ELR (cell line): Measurements from ENCODE around the gene TSKS.

Source experiments
- DNase-seq: peaks from one replicate; pipeline ENCODE4 v3.0.0-alpha.2; 2015; ENCODE audit warnings: low read depth

TSKS gene, protein sequence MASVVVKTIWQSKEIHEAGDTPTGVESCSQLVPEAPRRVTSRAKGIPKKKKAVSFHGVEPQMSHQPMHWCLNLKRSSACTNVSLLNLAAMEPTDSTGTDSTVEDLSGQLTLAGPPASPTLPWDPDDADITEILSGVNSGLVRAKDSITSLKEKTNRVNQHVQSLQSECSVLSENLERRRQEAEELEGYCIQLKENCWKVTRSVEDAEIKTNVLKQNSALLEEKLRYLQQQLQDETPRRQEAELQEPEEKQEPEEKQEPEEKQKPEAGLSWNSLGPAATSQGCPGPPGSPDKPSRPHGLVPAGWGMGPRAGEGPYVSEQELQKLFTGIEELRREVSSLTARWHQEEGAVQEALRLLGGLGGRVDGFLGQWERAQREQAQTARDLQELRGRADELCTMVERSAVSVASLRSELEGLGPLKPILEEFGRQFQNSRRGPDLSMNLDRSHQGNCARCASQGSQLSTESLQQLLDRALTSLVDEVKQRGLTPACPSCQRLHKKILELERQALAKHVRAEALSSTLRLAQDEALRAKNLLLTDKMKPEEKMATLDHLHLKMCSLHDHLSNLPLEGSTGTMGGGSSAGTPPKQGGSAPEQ

DNA sequence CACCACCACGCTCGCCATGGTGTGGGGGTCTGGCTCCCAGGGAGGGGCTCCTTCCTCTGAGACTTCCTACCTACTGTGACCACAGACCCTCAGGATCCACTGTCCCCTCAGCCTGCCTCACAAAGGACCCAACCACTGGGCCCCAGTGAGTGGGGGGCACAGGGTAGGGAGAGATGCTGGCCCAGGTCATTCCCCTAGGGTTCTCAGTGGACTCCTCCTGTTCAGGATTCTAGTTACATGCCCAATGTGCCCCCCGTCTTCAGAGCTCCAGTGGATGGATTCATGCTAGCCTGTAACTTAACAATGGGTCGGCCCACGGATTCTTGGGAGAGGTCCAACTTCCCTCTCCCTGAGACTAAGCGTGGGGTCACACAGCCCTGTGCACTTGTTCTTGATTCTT, at the start of gene TSKS:
Gene TSKS, minus strand, starts transcription at position 77 of the 400 bp plus-strand sequence. Its CDS starts 59 bp downstream, at position 18.
- no peak for DNase-seq

DNA sequence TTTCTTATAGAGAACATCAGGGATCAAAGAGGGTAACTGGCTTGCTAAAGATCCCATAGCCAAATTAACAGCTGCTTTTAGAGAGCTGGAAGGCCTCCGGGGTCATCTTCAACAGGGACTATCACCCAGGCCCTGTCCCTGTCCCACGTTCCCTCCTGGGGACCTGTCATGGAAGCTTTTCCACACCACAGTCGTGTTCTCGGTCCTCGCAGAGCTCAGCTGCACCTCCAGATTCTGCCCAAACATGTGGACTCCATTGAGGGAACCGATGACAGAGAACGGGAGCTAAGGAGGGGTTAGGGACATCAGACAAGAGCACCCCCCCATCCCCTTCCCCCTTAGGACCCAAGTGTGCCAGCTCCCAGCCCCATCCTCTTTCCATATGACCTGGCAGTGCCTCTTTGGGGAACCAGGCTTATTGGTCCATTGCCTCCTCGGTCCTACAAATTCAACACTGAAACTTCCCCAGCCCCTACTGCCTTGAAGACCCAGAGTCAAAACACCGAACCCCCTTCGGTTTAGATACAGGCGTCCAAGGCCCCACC, 49.4 kb upstream of the TSKS start:
- no peak for DNase-seq

DNA sequence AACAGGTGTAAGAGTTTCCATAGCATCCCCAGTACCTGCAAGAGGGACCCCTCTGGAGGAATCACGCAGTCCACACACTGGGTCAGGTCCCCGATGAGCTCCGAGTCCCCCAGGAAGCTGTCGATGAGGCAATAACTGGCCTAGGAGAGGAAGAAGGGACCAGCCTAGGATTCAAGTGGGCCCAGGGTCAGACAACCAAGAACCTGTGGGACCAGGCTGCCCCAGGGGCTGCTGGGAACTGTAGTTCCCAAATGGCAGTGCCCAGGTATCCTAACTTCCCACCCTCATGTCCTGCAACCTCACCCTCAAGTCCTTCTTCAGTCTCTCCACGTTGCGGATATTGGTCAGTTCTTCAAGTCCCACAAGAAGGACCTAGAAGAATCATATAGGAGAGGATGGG, 48.2 kb upstream of the TSKS start:
- DNase-seq = no peak

DNA sequence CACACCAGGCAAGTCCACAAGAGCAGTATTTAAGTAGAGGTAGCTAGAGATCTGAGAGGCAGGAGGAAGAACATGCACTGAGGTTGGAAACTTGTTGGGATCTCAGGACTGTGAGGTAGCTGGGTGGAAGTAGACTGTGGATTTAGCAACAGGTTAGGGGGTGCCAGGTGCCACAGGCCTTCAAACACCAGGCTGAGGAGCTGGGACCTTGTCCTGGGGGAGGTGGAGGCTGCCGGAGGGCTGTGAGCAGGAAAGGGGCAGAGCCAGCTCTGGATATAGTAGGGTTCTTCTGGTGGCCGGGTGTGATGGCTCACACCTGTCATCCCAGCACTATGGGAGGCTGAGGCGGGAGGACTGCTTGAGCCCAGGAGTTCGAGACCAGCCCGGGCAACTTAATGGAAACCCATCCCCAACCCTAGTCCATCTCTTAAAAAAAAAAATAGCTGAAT, 46.9 kb upstream of the TSKS start:
- DNase-seq = no peak

DNA sequence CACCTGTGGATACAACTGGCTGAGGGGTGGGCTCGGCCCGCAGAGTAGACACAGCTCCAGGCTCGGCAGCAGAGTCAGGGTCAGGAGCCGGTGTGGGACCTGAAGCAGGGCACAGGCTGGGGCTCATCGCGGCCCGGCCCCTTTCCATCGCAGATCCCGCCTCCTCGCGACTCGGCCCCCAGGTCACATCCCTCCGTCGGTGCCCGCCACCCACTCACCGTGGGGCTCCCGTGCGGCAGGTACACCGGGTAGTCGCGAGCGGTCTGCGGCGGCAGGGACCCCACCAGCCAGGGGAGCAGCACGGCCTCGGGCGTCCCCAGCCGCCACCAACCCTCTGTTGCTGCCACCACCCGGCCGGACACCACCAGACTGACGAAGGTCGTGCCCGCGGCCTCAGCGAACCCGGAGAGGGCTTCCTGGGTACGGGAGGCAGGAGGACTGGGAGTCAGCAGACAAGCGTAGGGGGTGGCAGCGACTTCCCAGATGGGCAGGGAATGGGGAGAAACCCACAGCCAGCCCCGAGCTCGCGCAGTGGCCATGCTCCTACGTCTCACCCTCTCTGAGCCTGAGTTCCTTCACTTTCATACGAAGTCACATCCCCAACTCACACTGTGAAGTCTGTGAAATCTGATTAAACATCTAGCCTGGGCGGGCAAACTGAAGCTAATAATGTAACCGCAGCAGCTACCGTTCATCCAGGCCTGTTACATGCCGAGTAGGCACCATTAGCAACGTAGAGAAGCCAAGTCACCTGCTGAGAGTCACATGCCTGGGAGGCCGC, 46.2 kb upstream of the TSKS start:
- peak; percentile 37 for DNase-seq

DNA sequence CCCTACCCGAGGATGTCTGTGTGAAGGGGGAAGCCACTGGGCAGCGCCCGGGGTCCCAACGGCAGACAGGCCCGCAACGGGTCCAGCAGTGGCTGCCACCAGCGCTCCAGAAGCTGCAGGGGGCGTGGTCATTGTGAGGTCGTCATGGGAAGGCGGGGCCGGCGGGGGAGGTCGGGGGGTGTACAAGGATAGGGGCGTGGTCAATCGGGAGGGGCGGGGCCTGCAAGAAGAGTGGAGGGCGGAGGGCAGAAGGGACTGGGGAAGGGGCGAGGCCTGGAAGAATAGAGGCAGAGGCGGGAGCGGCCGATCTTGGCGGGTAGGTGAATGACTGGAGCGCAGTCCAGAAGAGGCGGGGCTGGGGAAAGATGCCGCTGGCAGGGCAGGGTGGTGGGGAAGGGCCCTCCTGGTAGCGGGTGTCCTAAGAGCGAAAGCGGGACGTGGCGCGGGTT, 45.6 kb upstream of the TSKS start:
- peak; percentile 86 for DNase-seq

DNA sequence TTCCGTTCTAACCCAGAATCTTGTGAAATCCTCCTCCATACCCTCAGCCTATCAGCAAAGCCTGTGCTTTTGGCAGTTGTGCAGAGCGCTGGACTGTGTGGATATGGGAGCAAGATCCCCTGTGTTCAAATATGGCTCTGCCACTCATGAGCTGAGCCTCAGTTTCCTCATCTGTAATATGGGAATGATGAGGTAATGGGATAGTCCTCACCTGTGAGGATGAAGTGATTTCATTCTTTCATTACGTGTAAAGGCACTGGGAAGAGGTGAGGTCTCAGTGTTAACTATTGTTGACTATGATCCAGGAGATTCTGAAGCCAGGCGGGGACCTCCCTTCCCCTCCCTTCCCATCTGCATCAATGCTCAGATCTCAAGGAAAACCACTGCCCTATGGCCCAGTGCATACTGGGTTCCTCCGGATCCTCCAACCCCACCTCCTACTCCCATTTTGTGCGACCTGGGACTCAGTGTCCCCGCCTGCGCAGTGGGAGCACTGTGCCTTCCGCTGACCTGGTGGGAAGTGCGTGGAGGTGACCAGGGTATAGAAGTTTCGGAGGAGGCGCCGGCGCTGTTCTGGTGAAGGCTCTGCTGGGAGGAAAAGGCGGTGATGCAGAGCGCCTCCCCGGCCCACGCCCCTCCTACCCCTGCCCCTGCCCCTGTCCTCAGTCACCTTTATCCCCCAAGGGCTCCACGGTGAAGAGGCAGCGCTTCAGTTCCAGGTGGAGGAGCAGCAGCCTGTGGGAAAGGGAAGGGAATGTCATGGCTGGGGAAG, 45.0 kb upstream of the TSKS start:
- no peak for DNase-seq

DNA sequence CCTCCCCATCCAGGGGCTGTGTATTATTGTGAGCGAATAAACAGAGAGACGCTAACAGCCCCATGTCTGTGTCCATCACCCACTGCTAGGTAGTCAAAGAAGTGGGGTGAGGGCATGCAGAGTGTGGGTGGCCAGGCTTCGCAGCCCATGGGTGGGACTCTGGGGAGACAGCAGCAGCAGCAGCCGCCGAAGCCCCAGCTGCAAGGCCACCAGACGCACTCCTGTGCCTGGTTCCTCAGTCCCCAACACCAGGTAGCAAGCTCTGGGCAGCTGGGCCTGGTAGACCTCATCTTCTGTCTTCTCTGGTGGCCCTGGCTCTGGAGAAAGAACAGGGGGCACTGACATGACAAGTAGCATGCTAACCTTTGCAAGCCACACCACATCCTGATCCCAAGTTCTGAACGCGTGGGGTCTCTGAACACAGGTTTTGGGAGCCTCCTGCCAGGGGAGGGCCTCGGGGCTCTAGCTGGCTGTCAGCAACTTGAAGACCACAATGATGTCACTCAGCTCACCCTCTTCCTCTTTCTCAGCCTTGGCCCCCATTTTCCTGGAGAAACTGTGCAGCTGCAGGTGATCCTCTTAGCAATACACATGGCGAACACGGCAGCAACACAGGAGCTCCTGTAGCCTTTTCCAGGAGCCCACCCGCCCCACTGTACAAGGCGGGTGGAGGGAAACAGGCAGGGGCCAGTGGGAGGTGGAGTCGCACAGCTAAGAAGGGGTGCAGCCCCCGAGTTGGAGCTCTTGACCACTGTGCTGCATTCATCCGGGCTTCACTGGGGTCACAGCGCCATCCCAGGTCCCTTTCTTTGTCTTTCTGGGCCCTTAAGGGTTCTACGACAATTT, 44.2 kb upstream of the TSKS start:
- DNase-seq = no peak

DNA sequence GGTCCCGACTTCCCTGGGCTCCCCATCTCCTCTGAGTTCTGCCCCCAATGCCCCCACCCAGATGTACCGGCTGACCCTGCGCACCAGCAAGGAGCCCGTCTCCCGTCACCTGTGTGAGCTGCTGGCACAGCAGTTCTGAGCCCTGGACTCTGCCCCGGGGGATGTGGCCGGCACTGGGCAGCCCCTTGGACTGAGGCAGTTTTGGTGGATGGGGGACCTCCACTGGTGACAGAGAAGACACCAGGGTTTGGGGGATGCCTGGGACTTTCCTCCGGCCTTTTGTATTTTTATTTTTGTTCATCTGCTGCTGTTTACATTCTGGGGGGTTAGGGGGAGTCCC, 43.5 kb upstream of the TSKS start:
- no peak for DNase-seq

DNA sequence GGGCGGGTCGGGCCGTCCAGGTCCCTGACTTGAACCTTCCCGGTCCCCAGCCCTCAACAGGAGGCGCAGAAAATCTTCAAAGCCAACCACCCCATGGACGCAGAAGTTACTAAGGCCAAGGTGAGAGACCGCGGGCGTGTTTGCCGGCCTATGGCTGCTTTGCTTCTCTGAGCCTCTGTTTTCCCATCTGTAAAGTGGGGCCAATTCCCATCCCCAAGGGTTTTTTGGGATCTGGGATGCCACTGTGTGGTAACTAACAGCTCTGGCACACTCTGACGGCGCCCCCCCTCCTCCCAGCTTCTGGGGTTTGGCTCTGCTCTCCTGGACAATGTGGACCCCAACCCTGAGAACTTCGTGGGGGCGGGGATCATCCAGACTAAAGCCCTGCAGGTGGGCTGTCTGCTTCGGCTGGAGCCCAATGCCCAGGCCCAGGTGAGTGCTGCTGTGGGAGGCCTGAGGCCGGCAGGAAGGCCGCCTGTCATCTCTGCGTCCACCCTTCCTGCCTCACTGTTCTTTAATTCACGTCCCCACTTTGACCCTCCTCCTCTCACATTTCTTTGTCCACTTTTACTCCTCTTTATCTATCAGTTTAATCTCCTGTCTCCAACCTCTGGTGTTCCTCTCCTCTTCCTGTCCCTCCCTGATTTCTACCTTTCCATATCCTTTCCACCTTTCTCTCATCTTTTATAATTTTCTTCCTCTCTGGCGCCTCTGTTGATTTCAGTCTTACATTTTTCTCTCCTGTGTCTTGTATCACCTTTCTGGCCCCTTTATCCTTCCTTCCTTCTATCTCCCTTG, 42.9 kb upstream of the TSKS start:
- DNase-seq = no peak

DNA sequence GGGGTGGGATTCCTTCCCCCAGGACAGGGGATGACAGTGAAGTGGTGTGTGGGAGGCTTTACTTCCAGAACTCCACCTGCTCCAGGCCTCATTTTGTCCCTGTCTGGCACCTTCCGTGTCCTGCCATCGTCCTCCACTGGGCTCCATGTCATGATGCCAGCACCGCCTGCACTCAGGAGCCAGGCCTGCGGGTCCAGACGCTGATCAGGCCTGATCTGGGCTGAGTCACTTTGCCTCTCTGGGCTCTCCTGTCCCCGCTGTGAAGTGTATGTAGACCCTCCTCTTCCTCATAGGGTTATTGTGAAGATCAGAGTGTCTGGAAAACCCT, 40.4 kb upstream of the TSKS start:
- DNase-seq = no peak

DNA sequence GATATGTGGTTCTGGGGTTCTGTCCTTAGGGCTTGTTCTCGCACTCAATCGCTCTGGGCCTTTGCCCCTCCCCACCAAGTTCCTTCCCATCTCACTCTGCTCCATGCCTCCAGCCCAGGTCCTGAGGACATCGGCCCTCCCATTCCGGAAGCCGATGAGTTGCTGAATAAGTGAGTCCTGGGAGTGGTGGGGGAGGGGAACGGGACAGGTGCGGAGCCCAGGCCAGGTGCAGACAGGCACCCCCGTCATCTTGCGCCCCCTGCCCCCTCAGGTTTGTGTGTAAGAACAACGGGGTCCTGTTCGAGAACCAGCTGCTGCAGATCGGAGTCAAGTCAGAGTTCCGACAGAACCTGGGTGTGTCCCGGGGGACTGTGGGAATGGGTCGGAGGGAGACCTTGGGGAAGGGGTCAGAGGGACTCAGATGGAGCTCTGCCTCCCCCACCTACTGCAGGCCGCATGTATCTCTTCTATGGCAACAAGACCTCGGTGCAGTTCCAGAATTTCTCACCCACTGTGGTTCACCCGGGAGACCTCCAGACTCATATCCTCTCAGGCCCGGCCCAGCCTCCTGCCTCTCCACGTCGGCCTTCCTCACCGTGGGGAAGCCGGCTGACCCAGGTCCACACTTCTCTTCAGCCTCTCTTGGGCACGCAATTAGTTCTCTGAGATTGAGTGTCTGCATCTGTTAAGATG, 39.9 kb upstream of the TSKS start:
- DNase-seq = no peak

DNA sequence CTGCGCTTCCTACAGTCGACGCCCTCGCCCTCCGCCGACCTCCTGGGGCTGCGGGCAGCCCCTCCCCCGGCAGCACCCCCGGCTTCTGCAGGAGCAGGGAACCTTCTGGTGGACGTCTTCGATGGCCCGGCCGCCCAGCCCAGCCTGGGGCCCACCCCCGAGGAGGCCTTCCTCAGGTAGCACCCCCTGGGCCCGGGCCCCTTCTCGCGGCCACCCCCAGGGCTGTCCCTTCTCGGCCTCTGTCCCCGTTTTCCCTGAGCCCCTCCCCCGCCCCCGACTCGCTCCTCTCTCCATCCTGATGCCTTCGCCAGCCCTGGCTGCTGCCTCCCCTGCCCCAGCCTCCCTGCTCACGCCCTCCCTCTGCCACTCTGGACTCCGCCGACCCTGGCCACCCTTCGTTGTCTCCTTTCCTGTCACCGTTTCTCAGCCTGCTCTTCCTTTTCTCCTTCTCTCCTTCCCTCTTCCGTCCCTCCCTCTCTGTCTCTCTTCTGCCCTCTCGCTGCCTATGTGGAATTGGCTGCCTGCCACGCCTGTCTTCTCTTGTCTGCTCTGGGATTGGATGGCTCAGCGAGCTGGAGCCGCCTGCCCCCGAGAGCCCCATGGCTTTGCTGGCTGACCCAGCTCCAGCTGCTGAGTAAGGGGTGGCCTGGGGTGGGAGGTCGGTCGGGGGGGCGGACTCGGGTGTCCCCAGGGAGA, 39.0 kb upstream of the TSKS start:
- DNase-seq = peak; percentile 30

DNA sequence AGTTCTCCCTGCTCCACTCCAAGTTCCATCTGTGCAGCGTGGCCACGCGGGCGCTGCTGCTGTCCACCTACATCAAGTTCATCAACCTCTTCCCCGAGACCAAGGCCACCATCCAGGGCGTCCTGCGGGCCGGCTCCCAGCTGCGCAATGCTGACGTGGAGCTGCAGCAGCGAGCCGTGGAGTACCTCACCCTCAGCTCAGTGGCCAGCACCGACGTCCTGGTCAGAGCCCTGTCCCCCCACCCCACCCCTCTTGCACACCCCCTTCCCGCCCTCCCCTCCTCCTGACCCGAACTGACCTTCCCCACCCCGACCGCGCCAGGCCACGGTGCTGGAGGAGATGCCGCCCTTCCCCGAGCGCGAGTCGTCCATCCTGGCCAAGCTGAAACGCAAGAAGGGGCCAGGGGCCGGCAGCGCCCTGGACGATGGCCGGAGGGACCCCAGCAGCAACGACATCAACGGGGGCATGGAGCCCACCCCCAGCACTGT, 38.3 kb upstream of the TSKS start:
- no peak for DNase-seq

DNA sequence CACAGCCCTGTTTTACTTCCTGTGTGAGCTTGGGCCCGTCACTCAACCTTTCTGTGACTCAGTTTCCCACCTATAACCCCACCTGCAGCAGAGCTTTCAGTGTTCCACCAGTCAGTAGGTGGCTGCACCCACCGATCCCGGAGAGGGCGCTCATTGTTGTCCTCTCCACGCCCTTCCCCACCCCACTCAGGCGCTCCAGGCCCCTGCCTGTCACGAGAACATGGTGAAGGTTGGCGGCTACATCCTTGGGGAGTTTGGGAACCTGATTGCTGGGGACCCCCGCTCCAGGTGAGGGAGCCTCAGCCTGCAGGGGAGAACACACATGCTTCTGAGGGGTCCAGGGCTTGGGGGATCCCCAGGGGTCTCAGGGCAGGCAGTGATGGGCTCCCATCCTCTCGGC, 37.7 kb upstream of the TSKS start:
- DNase-seq = no peak

DNA sequence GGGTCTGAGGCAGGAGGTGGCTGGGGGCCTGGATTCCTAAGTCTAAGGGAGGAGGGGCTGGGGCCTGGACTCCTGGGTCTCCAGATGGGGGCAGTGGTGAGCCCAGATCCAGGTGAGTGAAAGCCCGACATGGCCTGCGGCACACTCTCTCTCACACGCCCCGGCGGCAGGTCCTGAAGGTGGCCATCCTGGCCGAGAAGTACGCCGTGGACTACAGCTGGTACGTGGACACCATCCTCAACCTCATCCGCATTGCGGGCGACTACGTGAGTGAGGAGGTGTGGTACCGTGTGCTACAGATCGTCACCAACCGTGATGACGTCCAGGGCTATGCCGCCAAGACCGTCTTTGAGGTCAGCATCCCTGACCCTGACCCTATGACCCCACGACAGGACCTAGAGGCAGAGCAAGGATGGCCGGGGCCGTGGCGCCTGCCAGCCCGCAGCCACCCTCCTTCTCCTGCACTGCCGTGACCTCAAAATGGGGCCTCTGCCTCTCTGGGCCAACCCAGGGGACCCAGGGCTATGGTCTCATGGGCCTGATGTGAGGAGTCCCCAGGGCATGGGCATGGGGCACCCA, 36.8 kb upstream of the TSKS start:
- no peak for DNase-seq

DNA sequence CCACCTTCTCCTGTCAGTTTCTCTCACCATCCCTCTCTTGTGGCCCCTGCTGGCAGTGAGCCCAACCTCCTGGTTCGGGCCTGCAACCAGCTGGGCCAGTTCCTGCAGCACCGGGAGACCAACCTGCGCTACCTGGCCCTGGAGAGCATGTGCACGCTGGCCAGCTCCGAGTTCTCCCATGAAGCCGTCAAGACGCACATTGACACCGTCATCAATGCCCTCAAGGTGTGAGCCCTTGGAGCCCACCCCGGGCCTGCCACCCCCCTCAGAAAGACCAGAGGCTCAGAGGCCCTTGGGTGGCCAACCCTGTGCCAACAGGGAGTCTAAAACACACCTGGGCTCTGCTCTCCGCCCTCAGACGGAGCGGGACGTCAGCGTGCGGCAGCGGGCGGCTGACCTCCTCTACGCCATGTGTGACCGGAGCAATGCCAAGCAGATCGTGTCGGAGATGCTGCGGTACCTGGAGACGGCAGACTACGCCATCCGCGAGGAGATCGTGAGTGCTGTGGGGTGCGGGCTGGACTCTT, 36.2 kb upstream of the TSKS start:
- DNase-seq = no peak

DNA sequence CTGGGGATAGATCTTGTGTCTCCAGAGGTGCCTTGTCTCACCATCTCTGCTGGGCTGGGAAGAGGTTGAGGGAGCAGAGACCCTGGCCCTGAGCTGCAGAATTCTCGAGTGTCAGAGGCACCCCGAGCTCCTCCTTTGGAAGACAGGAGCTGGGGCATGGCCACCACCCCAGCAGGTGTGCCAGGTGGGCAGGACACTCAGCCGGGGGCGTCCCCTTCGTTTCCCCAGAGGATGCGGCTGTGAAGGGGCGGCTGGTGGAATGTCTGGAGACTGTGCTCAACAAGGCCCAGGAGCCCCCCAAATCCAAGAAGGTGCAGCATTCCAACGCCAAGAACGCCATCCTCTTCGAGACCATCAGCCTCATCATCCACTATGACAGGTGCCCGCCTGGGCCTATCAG, 35.5 kb upstream of the TSKS start:
- DNase-seq = no peak
